GM18507 (cell line): Measurements from ENCODE around the gene IL13.
A peak's percentile ranks its signal among the peaks of the same experiment; 100 is the strongest.

Experiments
- DNase-seq: peaks from one replicate; pipeline ENCODE4 v3.0.0; 2011; ENCODE audit warnings: low read depth; ENCODE audit not compliant: insufficient read length; ENCODE audit errors: extremely low spot score
- FAIRE-seq: peaks from 2 replicates; lab custom pipeline; 2011; peaks lifted over from hg19 to GRCh38; lab: Jason Lieb, UNC

The IL13 gene

DNA sequence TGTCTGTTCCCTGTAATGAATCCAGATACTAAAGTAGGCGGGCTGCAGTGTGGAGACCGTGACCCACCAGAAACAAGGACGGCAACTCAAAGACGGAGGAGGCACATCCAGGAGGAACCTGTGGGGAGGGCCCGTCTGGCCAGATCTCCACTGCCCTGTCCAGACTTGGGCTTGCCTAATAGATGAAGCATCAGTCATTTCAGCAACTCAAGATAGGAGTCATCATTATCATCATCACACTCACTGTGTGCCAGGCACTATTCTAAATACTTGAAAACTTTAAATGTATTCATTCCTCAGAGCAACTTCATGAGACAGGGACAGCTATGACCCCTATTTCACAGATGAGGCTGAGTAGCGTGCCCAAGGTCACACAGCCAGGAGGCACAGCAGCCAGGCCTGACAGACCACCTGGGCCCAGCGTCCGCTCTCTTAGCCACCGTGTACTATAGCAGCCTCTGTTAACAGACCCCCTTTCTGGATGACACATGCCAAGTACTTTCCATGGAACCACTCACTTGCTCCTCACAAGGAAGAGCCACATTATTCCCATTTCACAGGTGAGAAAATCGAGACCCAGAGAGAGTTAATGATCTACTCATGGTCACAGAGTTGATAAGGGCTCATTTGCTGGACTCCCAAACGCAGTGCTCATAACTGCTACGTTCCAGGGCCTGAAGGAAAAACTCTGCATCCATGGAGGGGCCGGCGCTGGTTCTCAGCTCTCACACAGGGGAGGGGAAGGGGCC is 10.9 kb downstream of the IL13 start:
- DNase-seq (no peak), FAIRE-seq (no peak)

DNA sequence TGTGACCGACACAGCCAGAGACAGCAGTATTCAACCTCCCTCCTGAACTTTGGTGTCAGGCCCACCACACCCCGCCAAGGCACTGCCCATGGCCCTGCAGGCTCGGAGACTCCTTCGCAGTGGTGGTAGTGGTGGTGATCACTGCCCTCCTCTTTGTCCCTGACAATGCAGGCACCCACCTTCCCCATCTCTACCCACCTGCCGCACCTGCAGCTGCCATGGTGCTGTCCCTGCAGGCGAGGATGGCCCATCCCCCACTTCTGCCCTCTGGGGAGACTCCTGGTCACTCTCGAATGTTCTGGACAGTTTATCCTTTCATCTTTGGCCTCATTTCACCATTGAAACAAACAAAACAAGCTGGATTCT is 11.5 kb downstream of the IL13 start:
- FAIRE-seq (no peak), DNase-seq (no peak)

DNA sequence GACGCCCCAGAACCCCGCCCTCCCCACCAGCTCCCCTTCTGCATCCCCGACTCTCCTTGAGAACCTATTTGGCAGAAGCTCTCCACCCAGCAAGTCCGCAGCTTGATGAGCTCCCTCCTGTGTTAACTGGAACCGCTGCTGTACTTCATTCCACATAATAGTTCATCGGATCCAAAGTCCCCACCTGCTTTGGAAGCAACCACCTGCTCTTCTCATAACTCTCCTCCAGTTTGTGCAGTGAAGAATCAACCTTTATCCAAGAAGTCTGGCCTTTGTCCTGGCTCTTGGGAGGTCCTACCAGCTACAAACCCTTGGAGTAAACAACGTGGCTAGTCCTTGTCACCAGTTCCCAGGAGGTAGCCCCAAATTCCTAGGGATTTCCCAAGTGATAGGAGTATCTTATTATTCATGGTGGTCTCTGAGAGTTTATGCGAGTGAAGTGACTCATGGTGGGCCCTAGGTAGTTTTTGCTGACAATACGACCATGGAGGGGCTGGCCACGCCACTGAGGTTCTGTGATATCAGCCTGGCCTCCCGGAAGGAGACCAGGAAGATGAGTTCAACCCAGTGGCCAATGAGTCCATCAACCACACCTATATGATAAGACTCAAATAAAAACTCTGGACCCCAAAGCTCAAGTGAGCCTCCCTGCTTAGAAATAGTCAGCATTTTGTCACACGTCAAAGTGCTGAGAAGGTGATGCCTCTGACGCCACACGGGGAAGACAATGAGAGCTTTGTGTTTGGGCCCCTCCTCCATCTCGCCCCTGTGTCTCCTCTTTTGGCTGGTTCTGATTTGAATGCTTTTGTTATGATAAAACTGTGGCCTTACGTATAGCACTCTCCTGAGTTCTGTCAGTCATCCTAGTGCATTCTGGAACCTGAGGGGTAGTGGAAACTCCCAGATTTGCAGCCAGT is 12.3 kb downstream of the IL13 start:
- FAIRE-seq (no peak), DNase-seq (no peak)

DNA sequence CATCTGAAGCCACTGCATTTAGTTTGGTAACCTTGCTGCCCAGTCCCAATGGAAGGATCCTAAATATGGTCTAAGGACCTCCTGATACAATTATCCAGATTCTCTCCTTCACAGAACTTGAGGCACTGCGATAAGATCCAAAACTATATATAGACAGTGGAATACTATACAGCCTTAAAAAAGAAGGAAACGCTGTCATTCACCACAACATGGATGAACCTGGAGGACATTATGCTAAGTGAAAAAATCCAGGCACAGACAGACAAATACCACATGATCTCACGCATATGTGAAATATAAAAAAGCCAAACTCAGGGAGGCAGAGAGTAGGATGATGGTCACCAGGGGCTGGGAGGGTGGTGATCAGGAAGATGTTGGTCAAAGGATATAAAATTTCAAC is 13.0 kb downstream of the IL13 start:
- no peak for FAIRE-seq
- DNase-seq, result no peak

DNA sequence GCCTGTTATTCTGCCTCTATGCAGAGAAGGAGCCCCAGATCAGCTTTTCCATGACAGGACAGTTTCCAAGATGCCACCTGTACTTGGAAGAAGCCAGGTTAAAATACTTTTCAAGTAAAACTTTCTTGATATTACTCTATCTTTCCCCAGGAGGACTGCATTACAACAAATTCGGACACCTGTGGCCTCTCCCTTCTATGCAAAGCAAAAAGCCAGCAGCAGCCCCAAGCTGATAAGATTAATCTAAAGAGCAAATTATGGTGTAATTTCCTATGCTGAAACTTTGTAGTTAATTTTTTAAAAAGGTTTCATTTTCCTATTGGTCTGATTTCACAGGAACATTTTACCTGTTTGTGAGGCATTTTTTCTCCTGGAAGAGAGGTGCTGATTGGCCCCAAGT is 15.5 kb downstream of the IL13 start:
- FAIRE-seq (no peak), DNase-seq (no peak)

DNA sequence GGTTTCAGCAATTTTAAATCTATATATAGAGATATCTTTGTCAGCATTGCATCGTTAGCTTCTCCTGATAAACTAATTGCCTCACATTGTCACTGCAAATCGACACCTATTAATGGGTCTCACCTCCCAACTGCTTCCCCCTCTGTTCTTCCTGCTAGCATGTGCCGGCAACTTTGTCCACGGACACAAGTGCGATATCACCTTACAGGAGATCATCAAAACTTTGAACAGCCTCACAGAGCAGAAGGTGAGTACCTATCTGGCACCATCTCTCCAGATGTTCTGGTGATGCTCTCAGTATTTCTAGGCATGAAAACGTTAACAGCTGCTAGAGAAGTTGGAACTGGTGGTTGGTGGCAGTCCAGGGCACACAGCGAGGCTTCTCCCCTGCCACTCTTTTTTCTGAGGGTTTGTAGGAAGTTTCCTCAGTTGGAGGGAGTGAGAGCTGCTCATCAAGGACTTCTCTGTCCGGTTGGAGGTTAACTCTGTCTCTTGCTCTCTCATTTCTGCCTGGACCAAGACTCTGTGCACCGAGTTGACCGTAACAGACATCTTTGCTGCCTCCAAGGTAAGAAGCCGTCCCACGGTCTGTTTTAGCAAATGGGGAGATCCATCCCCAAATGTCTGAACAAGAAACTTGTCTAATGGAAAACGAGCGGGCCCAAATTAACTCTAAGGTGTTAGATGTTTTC is 16.1 kb downstream of the IL13 start, which contains the start of gene IL4:
Gene IL4 (plus strand): TSS at position 51 of the 692 bp plus-strand sequence. CDS start 62 bp downstream, at position 113.
- FAIRE-seq (no peak), DNase-seq (no peak)

DNA sequence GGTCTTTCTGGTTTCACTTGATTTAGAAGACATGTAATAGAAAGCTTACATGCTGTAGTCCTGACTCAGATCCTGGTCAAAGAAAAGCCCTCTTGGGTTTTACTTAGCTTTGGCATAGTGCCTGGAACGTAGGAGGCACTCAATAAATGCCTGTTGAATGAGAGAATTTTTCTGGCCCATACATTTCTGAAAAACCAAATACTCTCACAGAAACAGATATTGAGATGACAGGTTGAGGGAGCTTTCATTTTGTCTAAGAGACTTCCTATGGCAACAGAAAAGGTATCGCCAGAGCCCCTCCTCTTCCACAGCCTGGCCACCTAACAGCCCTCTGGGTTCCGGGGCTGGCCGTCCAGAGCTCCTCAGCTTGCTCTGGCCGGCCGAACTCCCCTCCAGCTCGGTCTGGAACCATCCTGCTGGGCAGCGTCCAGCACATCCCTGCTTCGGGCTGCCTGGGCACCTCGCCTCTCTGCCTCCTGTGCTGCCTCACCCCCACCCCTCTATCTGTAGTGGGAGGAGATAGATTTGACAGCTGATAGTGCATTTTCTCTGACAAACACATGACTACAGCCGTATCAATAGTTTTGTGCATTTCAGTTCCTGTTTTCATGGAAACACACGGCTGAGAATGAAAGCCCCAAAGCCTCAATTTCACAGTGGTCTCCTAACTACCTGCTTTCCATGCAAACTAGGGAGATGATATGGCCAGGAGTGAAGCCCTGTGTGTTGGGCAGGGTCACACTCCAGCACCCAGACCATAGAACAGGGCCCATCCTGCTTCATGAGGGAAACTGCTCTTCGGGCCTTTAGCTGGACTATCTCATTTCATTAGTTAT is 16.9 kb downstream of the IL13 start:
- FAIRE-seq, result peak; percentile 86
- no peak for DNase-seq

DNA sequence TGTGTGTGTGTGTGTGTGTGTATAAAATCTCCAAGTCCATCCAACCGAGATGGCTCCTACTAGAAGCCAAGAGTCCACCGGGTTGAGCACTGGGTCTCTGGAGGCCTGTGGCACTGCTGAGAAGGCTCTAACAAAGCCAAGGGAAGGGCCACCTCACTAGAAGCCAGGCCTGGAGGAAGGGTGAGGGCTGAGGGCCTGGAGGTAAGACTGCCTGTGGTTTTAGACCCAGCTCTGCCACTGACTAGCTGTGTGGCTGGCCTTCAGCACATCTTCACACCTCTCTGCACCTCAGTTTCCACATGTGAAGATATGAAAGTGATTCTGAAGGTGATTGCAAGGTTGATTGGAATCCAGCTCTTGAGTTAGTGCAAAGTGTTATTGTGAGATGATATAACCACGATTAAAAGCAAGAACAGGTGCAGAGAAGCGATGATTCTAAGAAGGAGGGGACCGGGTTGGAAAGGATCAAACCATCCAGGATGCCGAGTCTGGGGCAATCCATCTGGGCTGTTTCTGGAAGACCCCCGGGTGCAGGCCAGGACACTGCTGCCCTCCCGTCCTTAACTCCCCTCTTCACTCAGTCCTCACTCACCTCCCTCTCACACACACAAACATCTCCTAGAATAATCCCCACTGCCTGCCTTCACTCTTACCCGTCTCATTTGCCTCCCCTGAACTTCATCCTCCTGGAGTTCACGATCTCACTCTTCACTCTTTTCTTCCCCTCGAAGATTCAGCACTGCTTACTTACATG is 18.1 kb downstream of the IL13 start:
- FAIRE-seq, result no peak
- no peak for DNase-seq

DNA sequence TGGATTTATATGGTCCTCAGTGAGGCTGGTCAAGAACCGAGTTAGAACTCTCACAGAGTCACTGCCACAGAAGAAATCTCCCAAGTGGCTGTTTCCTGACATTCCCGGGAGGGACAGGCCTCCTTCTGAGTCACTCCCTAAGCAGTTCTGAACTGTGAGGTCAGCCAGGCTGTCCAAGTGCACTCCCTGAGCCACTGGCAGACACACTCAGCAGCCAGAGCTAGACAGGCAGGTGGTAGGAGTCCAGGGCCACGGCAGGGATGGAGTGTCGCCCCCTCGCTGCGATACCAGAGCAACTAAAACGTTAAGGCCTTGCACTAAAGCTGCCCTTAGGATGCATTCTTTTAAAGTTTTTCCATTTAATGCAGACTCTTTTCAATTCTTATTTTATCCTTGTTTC is 19.2 kb downstream of the IL13 start:
- FAIRE-seq, result no peak

DNA sequence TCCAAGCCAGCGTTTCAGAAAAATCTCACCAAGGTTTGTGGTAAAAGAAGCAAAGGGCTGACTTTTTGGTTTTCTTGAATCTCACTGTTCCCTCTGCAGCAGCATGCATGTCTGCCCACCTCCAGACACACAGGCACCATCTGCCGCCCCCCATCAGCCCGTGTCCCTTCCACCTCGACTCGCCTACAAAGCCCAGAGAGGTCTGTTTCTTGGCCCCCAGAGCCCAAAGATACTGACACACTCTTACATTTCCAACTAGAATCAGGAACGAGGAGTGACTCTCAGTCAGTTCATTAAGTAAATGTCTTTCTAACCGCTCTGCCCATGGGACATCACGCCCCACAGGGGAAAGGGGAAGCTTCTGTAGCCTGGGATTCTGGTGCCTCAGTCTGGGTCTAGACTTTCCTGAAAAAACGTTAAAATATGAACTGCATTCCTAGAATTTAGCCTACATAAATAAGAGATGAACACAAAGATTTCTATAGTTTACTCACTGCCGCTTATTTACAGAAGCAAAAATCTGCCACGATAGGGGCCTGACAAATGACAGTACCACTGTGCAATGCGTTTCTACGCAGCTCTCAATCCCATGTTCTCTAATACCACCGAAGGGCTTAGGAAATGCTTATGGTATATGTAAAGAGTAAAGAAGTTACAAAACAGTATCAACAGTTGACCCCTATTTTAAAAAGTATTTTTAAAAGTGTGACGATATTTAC is 19.9 kb downstream of the IL13 start:
- no peak for FAIRE-seq
- no peak for DNase-seq

More for the DNA sequence above, 19.2 kb downstream of the IL13 start:
- DNase-seq, result no peak

DNA sequence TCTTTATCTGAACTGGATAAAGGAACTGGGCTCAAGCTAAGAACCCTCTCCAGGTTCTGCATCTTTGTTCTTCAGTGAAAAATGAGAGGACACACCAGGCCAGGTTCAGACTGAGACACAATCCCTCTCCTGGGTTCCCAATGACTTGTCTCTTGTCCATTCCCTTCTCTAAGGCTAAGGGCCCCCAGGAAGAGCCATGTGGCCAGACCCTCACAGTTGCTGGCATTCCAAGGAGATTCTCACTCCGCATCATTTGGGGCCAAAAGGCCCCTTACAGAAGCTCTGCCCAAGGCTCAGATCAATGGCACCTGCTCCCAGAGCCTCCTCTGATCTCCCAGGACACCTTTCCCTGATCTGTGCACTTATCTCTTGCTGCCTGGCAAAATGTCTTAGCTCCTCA is 20.8 kb downstream of the IL13 start:
- DNase-seq (no peak), FAIRE-seq (no peak)

DNA sequence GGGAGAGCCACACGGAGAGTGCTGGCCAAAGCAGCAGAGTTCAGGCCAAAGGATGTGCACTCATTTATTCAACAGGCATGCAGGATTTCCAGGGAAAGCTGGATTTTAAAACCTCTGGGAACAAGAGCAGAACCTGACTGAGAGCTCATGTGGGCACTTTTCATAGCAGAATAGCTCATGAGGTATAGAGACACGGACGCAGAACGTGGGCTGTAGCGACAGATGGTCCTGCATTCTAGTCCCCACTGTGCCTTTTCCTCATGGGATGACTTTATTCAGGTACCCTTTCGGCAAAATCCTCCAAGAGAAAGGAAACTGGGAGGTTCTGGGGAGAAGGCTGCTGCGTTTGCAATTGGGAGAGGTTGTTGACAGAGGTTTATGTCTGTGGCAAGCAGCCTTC is 21.2 kb downstream of the IL13 start:
- FAIRE-seq (no peak), DNase-seq (no peak)

DNA sequence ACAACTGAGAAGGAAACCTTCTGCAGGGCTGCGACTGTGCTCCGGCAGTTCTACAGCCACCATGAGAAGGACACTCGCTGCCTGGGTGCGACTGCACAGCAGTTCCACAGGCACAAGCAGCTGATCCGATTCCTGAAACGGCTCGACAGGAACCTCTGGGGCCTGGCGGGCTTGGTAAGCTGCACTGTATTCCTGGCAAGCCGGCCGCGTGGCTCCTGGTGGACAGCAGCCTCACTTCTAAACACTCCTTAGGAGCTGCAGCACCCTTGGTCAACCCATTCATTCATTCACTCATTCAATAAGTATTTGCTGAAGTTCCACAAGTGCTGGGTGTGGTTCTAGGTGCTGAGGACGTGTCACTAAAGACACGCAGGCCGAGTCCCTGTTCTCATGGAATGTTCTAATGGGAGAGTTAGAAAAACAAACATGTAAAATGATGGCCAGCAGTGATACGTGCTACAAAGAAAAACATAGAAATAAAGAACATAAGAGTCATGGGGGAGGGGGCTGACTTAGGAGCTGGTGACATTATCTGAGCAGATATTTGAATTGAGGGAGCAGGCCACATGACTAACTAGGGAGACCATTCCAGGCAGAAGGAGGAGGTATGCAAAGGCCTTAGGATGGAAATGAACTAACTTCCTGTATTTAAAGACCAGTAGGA is 21.9 kb downstream of the IL13 start:
- DNase-seq, result no peak
- FAIRE-seq, result no peak

DNA sequence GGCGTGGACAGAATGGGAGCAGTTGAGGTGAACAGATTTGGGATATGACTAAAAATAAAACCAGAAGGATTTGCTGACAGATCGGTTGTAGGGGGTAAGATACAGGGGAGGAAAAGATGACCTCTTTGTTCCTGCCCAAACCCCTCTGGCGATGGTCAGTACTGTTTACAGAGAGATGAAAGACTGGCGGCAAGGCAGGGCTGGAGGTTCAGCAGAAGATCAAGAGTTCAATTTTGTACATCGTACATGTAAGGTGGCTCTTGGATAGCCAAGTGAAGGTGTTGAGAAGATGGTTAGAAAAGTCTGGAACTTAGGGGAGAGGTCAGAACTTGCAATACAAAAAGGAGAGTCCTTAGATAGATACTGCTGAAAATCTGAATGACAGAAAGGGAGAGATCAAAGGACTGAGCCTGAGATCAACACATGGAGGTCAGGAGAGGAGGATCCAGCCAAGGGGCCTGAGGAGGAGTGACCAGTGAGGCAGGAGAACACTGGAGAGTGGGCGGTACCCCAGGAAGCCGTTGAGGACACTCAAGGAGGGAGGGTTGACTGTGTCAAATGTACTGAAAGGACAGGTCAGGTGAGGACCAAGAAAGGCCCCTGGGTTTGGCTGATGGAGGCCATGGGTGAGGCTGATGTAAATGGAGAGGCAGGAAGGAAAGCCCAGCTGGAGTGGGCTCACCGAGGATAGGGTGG is 23.0 kb downstream of the IL13 start:
- no peak for FAIRE-seq
- DNase-seq, result no peak

DNA sequence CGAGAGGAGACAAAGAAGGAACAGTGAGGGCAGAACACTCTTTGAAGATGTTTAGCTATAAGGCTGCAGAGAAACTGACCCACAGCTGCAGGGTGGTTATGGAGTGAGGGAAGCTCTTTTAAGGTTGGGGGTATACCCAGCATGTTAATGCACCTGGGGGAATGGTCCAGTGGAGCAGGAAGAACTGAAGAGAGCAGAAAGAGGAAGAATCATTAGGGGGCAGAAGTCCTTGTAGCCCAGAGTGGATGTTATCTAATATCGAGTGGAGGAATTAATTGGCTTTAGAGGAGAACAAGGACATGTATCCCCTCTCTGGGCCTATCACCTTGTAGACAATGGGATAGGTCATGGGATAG is 23.5 kb downstream of the IL13 start:
- FAIRE-seq, result no peak
- no peak for DNase-seq

DNA sequence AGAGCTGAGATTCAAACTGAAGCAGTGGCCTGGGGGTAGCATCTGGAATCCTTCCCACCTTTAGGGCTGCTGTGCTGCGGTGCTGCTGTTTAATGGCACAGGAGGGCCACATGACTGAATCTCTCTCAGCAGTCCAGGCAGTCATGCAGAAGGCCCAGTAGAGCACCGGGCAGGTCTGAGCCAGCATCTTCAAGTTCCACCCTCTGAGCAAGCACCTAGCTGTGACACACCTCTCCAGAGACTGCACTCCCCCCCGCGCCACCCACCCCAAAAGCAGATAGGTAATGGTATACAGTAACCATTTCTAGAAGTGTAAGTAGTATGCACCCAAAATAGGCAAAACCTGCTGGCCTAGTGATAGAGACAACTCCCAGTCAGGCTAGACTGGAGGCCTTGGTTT is 24.0 kb downstream of the IL13 start:
- FAIRE-seq, result no peak

DNA sequence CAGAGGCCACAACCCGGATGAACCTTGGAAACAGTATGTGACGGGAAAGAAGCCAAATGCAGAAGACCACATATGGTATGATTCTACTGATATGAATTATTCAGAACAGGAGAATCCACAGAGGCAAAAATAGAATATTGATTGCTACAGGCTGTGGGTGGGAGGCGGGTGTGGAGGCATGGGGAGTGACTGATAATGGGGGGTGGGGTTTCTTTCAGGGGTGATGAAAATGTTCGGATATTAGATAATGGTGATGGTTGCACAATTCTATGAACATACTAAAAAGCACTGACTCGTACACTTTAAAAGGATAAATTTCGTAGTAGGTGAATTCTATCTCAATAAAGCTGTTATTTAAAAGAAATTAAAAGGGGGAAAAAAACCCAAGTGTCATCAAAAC is 26.5 kb downstream of the IL13 start:
- DNase-seq, result no peak
- no peak for FAIRE-seq

More for the DNA sequence above, 24.0 kb downstream of the IL13 start:
- no peak for DNase-seq
